GM12875 (cell line): ENCODE results near the gene NYNRIN.

Experiments used
- H3K4me3 ChIP-seq: one replicate; pipeline ENCODE4 v1.5.1; 2011; ENCODE audit warnings: low read depth, low read length, control low read depth
- TF ChIP-seq, protein P1 (sequence below): IDR thresholded peaks from 2 replicates; pipeline ENCODE4 v1.5.1; 2011; ENCODE audit warnings: low read depth, mild to moderate bottlenecking, control low read depth, inconsistent platforms, low read length, moderate library complexity, borderline replicate concordance; ENCODE audit not compliant: insufficient read depth

The NYNRIN gene

DNA sequence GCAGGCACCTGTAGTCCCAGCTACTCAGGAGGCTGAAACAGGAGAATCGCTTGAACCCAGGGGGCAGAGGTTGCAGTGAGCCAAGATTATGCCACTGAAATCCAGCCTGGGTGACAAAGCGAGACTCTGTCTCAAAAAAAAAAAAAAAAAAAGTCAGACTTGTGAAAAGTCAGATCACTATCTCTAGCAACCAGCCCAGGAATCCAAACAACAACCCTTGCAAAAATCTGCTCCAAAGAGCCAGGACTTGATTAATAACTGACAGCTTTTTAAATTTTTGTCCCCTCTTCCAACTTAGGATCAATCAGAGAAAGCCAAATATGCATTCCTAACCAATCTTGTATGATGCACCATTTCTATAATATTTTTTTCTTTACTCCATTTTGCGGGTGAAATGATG is 38.5 kb upstream of the NYNRIN start:
- TF ChIP-seq, protein P1, sequence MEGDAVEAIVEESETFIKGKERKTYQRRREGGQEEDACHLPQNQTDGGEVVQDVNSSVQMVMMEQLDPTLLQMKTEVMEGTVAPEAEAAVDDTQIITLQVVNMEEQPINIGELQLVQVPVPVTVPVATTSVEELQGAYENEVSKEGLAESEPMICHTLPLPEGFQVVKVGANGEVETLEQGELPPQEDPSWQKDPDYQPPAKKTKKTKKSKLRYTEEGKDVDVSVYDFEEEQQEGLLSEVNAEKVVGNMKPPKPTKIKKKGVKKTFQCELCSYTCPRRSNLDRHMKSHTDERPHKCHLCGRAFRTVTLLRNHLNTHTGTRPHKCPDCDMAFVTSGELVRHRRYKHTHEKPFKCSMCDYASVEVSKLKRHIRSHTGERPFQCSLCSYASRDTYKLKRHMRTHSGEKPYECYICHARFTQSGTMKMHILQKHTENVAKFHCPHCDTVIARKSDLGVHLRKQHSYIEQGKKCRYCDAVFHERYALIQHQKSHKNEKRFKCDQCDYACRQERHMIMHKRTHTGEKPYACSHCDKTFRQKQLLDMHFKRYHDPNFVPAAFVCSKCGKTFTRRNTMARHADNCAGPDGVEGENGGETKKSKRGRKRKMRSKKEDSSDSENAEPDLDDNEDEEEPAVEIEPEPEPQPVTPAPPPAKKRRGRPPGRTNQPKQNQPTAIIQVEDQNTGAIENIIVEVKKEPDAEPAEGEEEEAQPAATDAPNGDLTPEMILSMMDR: no peak
- no peak overlapping the region for H3K4me3 ChIP-seq

DNA sequence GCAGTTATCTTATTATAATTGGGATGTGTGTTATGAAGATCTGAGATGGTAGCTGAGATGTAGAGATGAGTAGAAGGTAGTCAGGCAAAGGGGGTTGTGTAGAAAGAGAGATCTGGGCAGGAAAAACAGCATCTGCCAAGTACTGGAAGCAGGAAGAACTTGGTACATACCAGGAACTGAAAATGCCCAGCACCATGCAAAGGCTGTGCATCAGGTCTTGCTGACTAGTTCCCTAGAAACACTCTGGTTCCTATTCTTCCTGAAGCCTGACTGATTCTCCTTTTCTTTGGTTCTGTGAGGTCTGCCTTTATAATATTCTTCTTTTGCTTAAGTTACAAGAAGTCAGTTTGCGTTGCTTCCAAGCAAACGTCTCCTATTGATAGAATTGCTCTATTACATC is 37.5 kb upstream of the NYNRIN start:
- TF ChIP-seq, protein P1: no peak
- H3K4me3 ChIP-seq: no peak overlapping the region

DNA sequence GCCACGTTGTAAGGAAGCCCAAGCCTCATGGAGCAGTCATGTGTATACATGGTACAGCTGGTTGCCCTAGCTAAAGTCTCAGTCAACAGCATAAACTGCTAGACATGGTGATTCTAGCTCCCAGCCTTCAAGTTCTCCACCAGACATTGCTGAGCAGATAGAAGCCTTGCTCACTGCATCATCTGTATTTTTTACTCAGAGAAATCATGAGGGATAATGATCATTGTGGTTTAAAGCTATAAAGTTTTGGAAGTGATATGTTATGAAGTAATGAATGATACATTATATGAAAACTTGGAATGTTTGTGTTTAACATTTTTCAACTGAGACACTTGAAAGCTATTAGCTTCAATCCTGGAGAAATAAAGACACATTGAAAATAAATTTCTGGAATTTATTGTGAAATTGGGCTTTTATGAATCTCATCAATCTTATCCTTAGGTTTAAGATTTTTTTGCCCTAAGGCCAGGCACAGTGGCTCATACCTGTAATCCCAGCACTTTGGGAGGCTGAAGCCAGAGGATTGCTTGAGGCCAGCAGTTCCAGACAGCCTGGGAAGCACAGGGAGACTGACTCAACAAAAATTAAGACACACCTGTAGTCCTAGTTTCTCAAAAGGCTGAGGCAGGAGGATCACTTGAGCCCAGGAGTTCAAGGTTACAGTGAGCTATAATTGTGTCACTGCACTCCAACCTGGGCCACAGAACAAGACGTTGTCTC is 36.4 kb upstream of the NYNRIN start:
- H3K4me3 ChIP-seq: no peak overlapping the region
- TF ChIP-seq, protein P1: no peak

DNA sequence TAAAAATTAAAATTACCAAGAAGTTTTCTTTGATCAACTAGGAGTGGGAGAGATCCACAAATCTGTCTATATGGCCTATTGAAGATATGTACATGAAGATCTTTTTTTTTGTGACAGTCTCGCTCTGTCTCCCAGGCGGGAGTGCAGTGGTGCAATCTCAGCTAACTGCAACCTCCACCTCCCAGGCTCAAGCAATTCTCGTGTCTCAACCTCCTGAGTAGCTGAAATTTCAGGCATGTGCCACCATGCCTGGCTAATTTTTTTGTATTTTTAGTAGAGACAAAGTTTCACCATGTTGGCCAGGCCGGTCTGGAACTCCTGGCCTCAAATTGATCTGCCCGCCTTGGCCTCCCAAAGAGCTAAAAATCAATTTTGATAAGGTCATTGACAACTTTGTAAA is 35.4 kb upstream of the NYNRIN start:
- TF ChIP-seq, protein P1: no peak
- H3K4me3 ChIP-seq: no peak overlapping the region

DNA sequence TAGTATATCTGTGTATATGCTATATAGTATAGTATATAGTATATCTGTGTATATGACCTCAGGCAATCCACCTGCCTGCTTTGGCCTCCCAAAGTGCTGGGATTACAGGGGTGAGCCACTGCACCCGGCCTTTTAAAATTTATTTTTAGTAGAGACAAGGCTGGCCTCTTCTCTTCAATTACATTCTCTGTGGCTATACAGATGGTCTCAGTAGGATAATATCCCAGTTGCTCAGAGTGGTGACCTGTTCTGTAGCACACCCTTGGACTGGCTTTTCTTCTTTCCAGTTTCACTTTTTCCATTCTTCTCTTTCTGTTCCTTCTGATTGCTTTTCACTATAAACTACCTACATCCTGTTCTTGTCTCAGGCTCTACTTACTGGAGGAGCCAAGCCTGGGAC is 34.0 kb upstream of the NYNRIN start:
- TF ChIP-seq, protein P1: no peak
- H3K4me3 ChIP-seq: no peak overlapping the region

DNA sequence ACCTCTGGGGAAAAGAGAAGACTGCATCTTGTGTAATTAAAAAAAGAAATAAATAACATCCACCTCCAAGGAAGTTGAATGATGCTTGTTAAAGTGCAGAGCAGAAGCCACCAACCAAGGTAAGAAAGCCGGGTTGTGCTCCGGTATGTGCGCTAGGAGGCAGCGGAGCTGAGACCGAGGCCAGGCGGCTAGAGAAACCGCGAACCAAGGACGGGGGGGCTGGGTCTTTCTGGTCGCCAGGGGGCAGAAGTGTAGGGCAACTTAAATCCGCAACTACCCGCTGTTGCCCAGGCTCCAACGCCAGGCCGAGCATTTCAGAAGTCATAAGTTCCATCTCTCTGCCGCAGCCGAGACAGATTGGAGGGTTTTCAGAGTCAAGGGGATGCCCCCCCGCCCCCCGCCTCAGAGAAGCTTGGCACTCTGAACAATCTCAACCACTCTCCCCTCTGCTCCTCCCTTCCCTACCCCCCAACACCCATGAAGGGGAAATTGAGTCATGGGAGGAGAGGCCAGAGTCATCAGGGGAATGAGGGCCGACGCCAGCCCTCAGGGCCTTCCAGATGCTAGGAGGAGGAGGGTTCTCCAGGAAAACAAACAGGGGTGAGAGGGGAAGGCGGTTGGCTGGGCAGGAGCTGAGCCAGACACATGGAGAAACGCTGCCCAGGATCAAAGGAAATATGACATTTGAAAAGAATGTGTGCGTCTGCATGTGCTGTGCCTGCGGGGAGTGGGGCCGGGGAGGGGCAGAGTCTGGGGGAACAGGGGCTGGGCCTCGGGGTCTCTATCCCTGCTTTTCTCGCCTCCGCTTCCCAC is 33.0 kb upstream of the NYNRIN start:
- TF ChIP-seq, protein P1: peak; percentile 60
- no peak overlapping the region for H3K4me3 ChIP-seq

DNA sequence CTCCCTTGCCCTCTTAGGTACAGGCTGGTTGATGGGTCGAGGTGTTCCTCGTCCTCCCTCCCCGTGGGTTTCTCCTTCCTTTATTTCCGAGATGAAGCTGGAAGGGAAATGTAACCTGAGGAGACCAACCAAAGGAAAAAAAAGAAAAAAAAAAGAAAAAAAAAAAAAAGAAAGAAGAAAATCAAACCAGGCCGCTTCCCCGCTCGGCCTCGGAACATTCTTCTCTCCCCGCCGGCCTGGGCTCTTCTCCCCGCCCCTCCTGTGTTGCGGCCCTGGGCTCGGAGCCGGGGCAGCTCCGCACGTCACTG is 32.4 kb upstream of the NYNRIN start:
- H3K4me3 ChIP-seq: peak overlapping the region; percentile 21
- TF ChIP-seq, protein P1: no peak
